H9 (cell line): ENCODE measurements around the gene ATG2A. TPM values are rescaled to one million over a fixed set of nuclear protein-coding genes. Genes with fewer than 3 reads are reported as not detected.

ENCODE experiments used
- DNase-seq: peaks from one replicate; pipeline ENCODE4 v3.0.0-alpha.2; 2017
- H2AFZ ChIP-seq: one replicate; pipeline ENCODE4 v1.6.1; 2013; ENCODE audit warnings: mild to moderate bottlenecking, low read length, control low read depth, moderate library complexity
- H2AK5ac ChIP-seq: 2 replicates; pipeline ENCODE4 v1.6.1; 2013; ENCODE audit warnings: low read length, control low read depth, mixed read lengths; ENCODE audit not compliant: insufficient read length
- H2BK120ac ChIP-seq: one replicate; pipeline ENCODE4 v1.6.1; 2013; ENCODE audit warnings: low read depth, mild to moderate bottlenecking, low read length, control low read depth, inconsistent platforms; ENCODE audit not compliant: poor library complexity, severe bottlenecking
- H2BK12ac ChIP-seq: 2 replicates; pipeline ENCODE4 v1.6.1; 2013; ENCODE audit warnings: low read length, control low read depth, mixed read lengths, low read depth; ENCODE audit not compliant: insufficient read length
- H2BK15ac ChIP-seq: 2 replicates; pipeline ENCODE4 v1.6.1; 2013; ENCODE audit warnings: low read depth, low read length, control low read depth
- H2BK20ac ChIP-seq: one replicate; pipeline ENCODE4 v1.6.1; 2013; ENCODE audit warnings: low read depth, mild to moderate bottlenecking, low read length, control low read depth, inconsistent platforms; ENCODE audit not compliant: poor library complexity, severe bottlenecking
- H2BK5ac ChIP-seq: 2 replicates; pipeline ENCODE4 v1.6.1; 2013; ENCODE audit warnings: low read length, control low read depth, mixed read lengths; ENCODE audit not compliant: insufficient read length
- H3K14ac ChIP-seq: 2 replicates; pipeline ENCODE4 v1.6.1; 2013; ENCODE audit warnings: low read length, control low read depth; ENCODE audit not compliant: insufficient read depth
- H3K18ac ChIP-seq: 2 replicates; pipeline ENCODE4 v1.6.1; 2013; ENCODE audit warnings: low read depth, mild to moderate bottlenecking, mixed read lengths, low read length, control low read depth; ENCODE audit not compliant: insufficient read length
- H3K23ac ChIP-seq: 2 replicates; pipeline ENCODE4 v1.6.1; 2013; ENCODE audit warnings: low read length, control low read depth, mixed read lengths, low read depth; ENCODE audit not compliant: insufficient read length
- H3K23me2 ChIP-seq: 2 replicates; pipeline ENCODE4 v1.6.1; 2013; ENCODE audit warnings: low read depth, mild to moderate bottlenecking, mixed read lengths, low read length, control low read depth; ENCODE audit not compliant: insufficient read length, poor library complexity, severe bottlenecking
- H3K27ac ChIP-seq: 2 replicates; pipeline ENCODE4 v1.5.1; 2013; ENCODE audit warnings: low read length, control low read depth, mixed read lengths, low read depth; ENCODE audit not compliant: insufficient read length
- H3K27me3 ChIP-seq: 2 replicates; pipeline ENCODE4 v1.6.1; 2013; ENCODE audit warnings: low read length, control low read depth, inconsistent platforms; ENCODE audit not compliant: insufficient read depth
- H3K4ac ChIP-seq: 2 replicates; pipeline ENCODE4 v1.6.1; 2013; ENCODE audit warnings: low read depth, mild to moderate bottlenecking, control low read depth, inconsistent platforms, low read length, moderate library complexity
- H3K4me1 ChIP-seq: 2 replicates; pipeline ENCODE4 v1.6.1; 2013; ENCODE audit warnings: low read length, control low read depth, inconsistent platforms; ENCODE audit not compliant: insufficient read depth
- H3K4me2 ChIP-seq: 2 replicates; pipeline ENCODE4 v1.6.1; 2013; ENCODE audit warnings: low read length, control low read depth, mixed read lengths; ENCODE audit not compliant: insufficient read length, insufficient read depth
- H3K56ac ChIP-seq: 2 replicates; pipeline ENCODE4 v1.6.1; 2013; ENCODE audit warnings: low read depth, mild to moderate bottlenecking, mixed read lengths, low read length, control low read depth; ENCODE audit not compliant: insufficient read length
- H3K79me1 ChIP-seq: 2 replicates; pipeline ENCODE4 v1.6.1; 2013; ENCODE audit warnings: low read depth, mild to moderate bottlenecking, moderate library complexity, low read length, control low read depth, inconsistent platforms; ENCODE audit not compliant: insufficient read depth, poor library complexity, severe bottlenecking
- H3K79me2 ChIP-seq: 2 replicates; pipeline ENCODE4 v1.6.1; 2013; ENCODE audit warnings: low read length, control low read depth, inconsistent platforms; ENCODE audit not compliant: insufficient read depth
- H3K9ac ChIP-seq: 2 replicates; pipeline ENCODE4 v1.6.1; 2013; ENCODE audit warnings: low read length, control low read depth, mixed read lengths; ENCODE audit not compliant: insufficient read length; ENCODE audit errors: extremely low read depth
- H3K9me3 ChIP-seq: one replicate; pipeline ENCODE4 v1.6.1; 2013; ENCODE audit warnings: low read depth, low read length, inconsistent platforms; ENCODE audit not compliant: control insufficient read depth
- H3T11ph ChIP-seq: one replicate; pipeline ENCODE4 v1.6.1; 2013; ENCODE audit warnings: mild to moderate bottlenecking, low read length, control low read depth, inconsistent platforms
- H4K20me1 ChIP-seq: one replicate; pipeline ENCODE4 v1.6.1; 2013; ENCODE audit not compliant: control insufficient read depth, insufficient read length, insufficient read depth
- H4K5ac ChIP-seq: 2 replicates; pipeline ENCODE4 v1.6.1; 2013; ENCODE audit warnings: low read depth, mild to moderate bottlenecking, mixed read lengths, low read length, control low read depth; ENCODE audit not compliant: insufficient read length
- H4K8ac ChIP-seq: replicated peaks from 2 replicates; pipeline ENCODE4 v1.6.1; 2013; ENCODE audit warnings: low read length, control low read depth, mixed read lengths, low read depth; ENCODE audit not compliant: insufficient read length
- H4K91ac ChIP-seq: 2 replicates; pipeline ENCODE4 v1.6.1; 2013; ENCODE audit warnings: low read depth, mild to moderate bottlenecking, moderate library complexity, mixed read lengths, low read length, control low read depth; ENCODE audit not compliant: insufficient read length
- H3K27ac Mint-ChIP-seq, 3 experiments: 2 replicates in 2 of 3; 3 replicates in 1 of 3; pipeline ENCODE4 v1.8.0; 2020 to 2021; ENCODE audit warnings: mixed read lengths in 3 of 3, mild to moderate bottlenecking in 1 of 3, moderate library complexity in 1 of 3
- H3K27me3 Mint-ChIP-seq: 2 replicates; pipeline ENCODE4 v1.8.0; 2021; ENCODE audit warnings: low read depth, mild to moderate bottlenecking, moderate library complexity, mixed read lengths
- H3K36me3 Mint-ChIP-seq, 3 experiments: 2 replicates in 2 of 3; 3 replicates in 1 of 3; pipeline ENCODE4 v1.8.0; 2020 to 2021; ENCODE audit warnings: low read depth in 3 of 3, mixed read lengths in 3 of 3; ENCODE audit not compliant: insufficient read depth in 1 of 3
- H3K4me1 Mint-ChIP-seq, 2 experiments: 2 replicates each; pipeline ENCODE4 v1.8.0; 2020; ENCODE audit warnings: mixed read lengths in 2 of 2
- H3K4me3 Mint-ChIP-seq, 2 experiments: 2 replicates in 1 of 2; 3 replicates in 1 of 2; pipeline ENCODE4 v1.8.0; 2020 to 2021; ENCODE audit warnings: mild to moderate bottlenecking in 2 of 2, mixed read lengths in 2 of 2, moderate library complexity in 1 of 2
- H3K9me3 Mint-ChIP-seq, 2 experiments: 2 replicates in 1 of 2; 3 replicates in 1 of 2; pipeline ENCODE4 v1.8.0; 2020; ENCODE audit warnings: mild to moderate bottlenecking in 2 of 2, mixed read lengths in 2 of 2, moderate library complexity in 1 of 2
- WGBS: extraction: QIAGEN DNeasy Blood & Tissue Kit; methylation state at CpG from one replicate; pipeline ENCODE4 v1.1.7; 2013; ENCODE audit warnings: missing lambda C conversion rate, low lambda C conversion rate, mixed read lengths; ENCODE audit not compliant: insufficient read length; ENCODE audit errors: extremely low coverage; 5-methylcytosine and 5-hydroxymethylcytosine counted together
- total RNA-seq: library from RNA; stranded (reverse); gene quantifications from 2 replicates; pipeline ENCODE4 v1.2.1, GENCODE V29; 2021
- TF ChIP-seq, protein P1 (sequence below): fragments of 200-600 bp; sonication (generic); conservative IDR thresholded peaks from 3 replicates; pipeline ENCODE4 v1.8.0; 2021; ENCODE audit warnings: antibody characterized with exemption, mild to moderate bottlenecking

Gene ATG2A
- total RNA-seq, 1 experiment from 2014 or later, result 21.3 TPM

DNA sequence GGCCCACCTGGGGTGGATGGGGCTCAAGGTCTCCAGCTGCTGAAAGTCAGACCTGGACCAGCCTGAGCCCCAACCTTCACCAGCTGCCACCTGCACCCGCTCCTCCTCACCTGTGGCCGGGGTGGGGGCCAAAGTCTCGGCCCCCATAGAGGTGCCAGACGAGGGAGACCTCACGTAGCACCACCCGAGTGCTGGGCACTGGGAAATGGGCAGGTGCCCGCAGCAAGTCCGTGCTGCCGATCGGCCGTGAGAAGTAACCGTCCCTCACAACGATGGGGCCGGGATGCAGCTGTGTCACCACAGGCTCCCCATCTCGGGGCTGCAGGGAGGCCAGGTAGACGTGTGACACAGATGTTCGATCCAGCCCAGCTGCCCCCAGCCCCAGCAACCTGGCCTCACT is 16.2 kb downstream of the ATG2A start:
- DNase-seq, result no peak
- no peak overlapping the region for H3K4ac ChIP-seq
- H3K4me1 ChIP-seq, result no peaks in the 10 kb centered on the region
- no peak overlapping the region for H2AFZ ChIP-seq
- no peaks in the 10 kb centered on the region for H3K79me1 ChIP-seq
- H2BK12ac ChIP-seq, result no peak overlapping the region
- no peak overlapping the region for H4K91ac ChIP-seq
- no peak overlapping the region for H3K56ac ChIP-seq
- H3K18ac ChIP-seq, result no peak overlapping the region
- Mint-ChIP-seq H3K4me3 (no peak overlapping the region), H3K36me3 (peaks cover 4 to 38% (median 33%) of the 10 kb centered on the region in 3 experiments; a peak in 6 of 7 replicates), H3K27ac (no peak overlapping the region), H3K9me3 (no peaks in the 10 kb centered on the region), H3K27me3 (no peaks in the 10 kb centered on the region), H3K4me1 (no peaks in the 10 kb centered on the region)
- H2AK5ac ChIP-seq, result no peak overlapping the region
- no peak overlapping the region for H2BK120ac ChIP-seq
- no peak overlapping the region for H4K5ac ChIP-seq
- H2BK5ac ChIP-seq, result no peak overlapping the region
- no CpG with 5 or more reads among the region's 17 CpGs for WGBS
- peaks cover 4% of the 10 kb centered on the region for H4K20me1 ChIP-seq
- no peak overlapping the region for H3K23ac ChIP-seq
- no peaks in the 10 kb centered on the region for H3K23me2 ChIP-seq
- H3K9me3 ChIP-seq, result no peaks in the 10 kb centered on the region
- H4K8ac ChIP-seq, result no peak overlapping the region
- H2BK20ac ChIP-seq, result no peak overlapping the region
- no peak overlapping the region for H3K4me2 ChIP-seq
- H3K27ac ChIP-seq, result no peak overlapping the region
- no peaks in the 10 kb centered on the region for H3K27me3 ChIP-seq
- H2BK15ac ChIP-seq, result no peak overlapping the region
- no peak overlapping the region for H3T11ph ChIP-seq
- no peak overlapping the region for H3K14ac ChIP-seq
- TF ChIP-seq, protein P1, sequence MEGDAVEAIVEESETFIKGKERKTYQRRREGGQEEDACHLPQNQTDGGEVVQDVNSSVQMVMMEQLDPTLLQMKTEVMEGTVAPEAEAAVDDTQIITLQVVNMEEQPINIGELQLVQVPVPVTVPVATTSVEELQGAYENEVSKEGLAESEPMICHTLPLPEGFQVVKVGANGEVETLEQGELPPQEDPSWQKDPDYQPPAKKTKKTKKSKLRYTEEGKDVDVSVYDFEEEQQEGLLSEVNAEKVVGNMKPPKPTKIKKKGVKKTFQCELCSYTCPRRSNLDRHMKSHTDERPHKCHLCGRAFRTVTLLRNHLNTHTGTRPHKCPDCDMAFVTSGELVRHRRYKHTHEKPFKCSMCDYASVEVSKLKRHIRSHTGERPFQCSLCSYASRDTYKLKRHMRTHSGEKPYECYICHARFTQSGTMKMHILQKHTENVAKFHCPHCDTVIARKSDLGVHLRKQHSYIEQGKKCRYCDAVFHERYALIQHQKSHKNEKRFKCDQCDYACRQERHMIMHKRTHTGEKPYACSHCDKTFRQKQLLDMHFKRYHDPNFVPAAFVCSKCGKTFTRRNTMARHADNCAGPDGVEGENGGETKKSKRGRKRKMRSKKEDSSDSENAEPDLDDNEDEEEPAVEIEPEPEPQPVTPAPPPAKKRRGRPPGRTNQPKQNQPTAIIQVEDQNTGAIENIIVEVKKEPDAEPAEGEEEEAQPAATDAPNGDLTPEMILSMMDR, result no peak
- H3K9ac ChIP-seq, result no peak overlapping the region
- no peaks in the 10 kb centered on the region for H3K79me2 ChIP-seq
